ENCODE data around the gene CATSPER3. TPM values are rescaled to one million over a fixed set of nuclear protein-coding genes. Genes with fewer than 3 reads are reported as not detected.

The CATSPER3 gene
- polyA plus RNA-seq, 3 donors: 0.15 to 0.60 (median 0.52) TPM

GRCh38 chr5:135057233-135057632 is 89.5 kb downstream of the CATSPER3 start:
- Mint-ChIP-seq H3K36me3 (no peaks in the 10 kb centered on the region), H3K4me1 (peaks cover 4% of the 10 kb centered on the region), H3K27ac (no peak overlapping the region), H3K4me3 (no peak overlapping the region), H3K9me3 (no peaks in the 10 kb centered on the region), H3K27me3 (ENCODE audit: low read depth in 3 of 3) (peaks cover 40 to 51% (median 46%) of the 10 kb centered on the region in 3 donors)
- peaks cover 0 to under 1% of the 10 kb centered on the region in 2 donors for H3K9me3 ChIP-seq (replicated peaks in 1 of 2; ENCODE audit: control insufficient read depth in 1 of 2, insufficient read depth in 1 of 2, low read length in 2 of 2)
- H3K9ac ChIP-seq (ENCODE audit: insufficient read depth, low read length, poor library complexity, severe bottlenecking): no peak overlapping the region
- no peak overlapping the region for H3K27ac ChIP-seq (ENCODE audit: low read depth in 1 of 2, low read length in 2 of 2)
- no peaks in the 10 kb centered on the region for H3K79me2 ChIP-seq (ENCODE audit: insufficient read depth, low read length)
- H3K27me3 ChIP-seq (ENCODE audit: control insufficient read depth in 2 of 2, insufficient read depth in 2 of 2, low read length in 2 of 2): peaks cover 7 to 29% of the 10 kb centered on the region in 2 donors
- no peak for DNase-seq
- intact Hi-C loops (cut with micrococcal nuclease): no loop called here
- no peak overlapping the region for H2AFZ ChIP-seq (ENCODE audit: insufficient read depth, low read depth, low read length, poor library complexity, severe bottlenecking)
- H3K4me1 ChIP-seq (ENCODE audit: control insufficient read depth in 1 of 2, insufficient read depth in 2 of 2, low read length in 2 of 2): no peaks in the 10 kb centered on the region
- 88% methylated on average over 1 of the region's 2 CpGs for whole genome bisulfite sequencing (ENCODE audit: insufficient coverage)
- TF ChIP-seq CTCF (IDR thresholded peaks at IDR 0.05): no peak
- no peak overlapping the region for H3K4me2 ChIP-seq (replicated peaks; ENCODE audit: extremely low read depth, low read length, poor library complexity, severe bottlenecking)
- no peaks in the 10 kb centered on the region for H4K20me1 ChIP-seq (ENCODE audit: insufficient read depth, low read length)
- no peaks in the 10 kb centered on the region for H3K36me3 ChIP-seq (replicated peaks in 1 of 2; ENCODE audit: control insufficient read depth in 1 of 2, insufficient read depth in 2 of 2, low read length in 2 of 2)
- no peak overlapping the region for H3K4me3 ChIP-seq (replicated peaks in 1 of 3; ENCODE audit: low read depth in 2 of 3, low read length in 3 of 3)

- 72% methylated on average over 6 of the region's 8 CpGs for WGBS (ENCODE audit: insufficient coverage)
- H3K27me3 Mint-ChIP-seq (ENCODE audit: low read depth in 3 of 3): peaks cover 35 to 45% (median 40%) of the 10 kb centered on the region in 3 donors
Observed at GRCh38 chr5:135058331-135058732, 90.6 kb downstream of the CATSPER3 start.

More at GRCh38 chr5:135058331-135058732, 90.6 kb downstream of the CATSPER3 start:
- Histone ChIP-seq H2AFZ (ENCODE audit: insufficient read depth, low read depth, low read length, poor library complexity, severe bottlenecking) (no peak overlapping the region), H3K9ac (ENCODE audit: insufficient read depth, low read length, poor library complexity, severe bottlenecking) (no peak overlapping the region), H4K20me1 (ENCODE audit: insufficient read depth, low read length) (no peaks in the 10 kb centered on the region), H3K36me3 (replicated peaks in 1 of 2; ENCODE audit: control insufficient read depth in 1 of 2, insufficient read depth in 2 of 2, low read length in 2 of 2) (no peaks in the 10 kb centered on the region), H3K27ac (ENCODE audit: low read depth in 1 of 2, low read length in 2 of 2) (no peak overlapping the region), H3K9me3 (replicated peaks in 1 of 2; ENCODE audit: control insufficient read depth in 1 of 2, insufficient read depth in 1 of 2, low read length in 2 of 2) (no peaks in the 10 kb centered on the region), H3K4me2 (replicated peaks; ENCODE audit: extremely low read depth, low read length, poor library complexity, severe bottlenecking) (no peak overlapping the region), H3K27me3 (ENCODE audit: control insufficient read depth in 2 of 2, insufficient read depth in 2 of 2, low read length in 2 of 2) (peaks cover 3 to 18% of the 10 kb centered on the region in 2 donors), H3K4me1 (ENCODE audit: control insufficient read depth in 1 of 2, insufficient read depth in 2 of 2, low read length in 2 of 2) (no peaks in the 10 kb centered on the region), H3K4me3 (replicated peaks in 1 of 3; ENCODE audit: low read depth in 2 of 3, low read length in 3 of 3) (no peak overlapping the region), H3K79me2 (ENCODE audit: insufficient read depth, low read length) (no peaks in the 10 kb centered on the region)
- Mint-ChIP-seq H3K9me3 (no peaks in the 10 kb centered on the region), H3K4me1 (peaks cover 2% of the 10 kb centered on the region), H3K36me3 (no peaks in the 10 kb centered on the region), H3K27ac (no peak overlapping the region), H3K4me3 (no peak overlapping the region)
- no peak for DNase-seq
- TF ChIP-seq CTCF (IDR thresholded peaks at IDR 0.05): no peak
- intact Hi-C loops (cut with micrococcal nuclease): no loop called here

Measured in CD14-positive monocyte (primary cell).